Retinal pigment epithelial cell (primary cell): ENCODE measurements around the gene L3MBTL4.

Source experiments
- DNase-seq: peaks from one replicate; pipeline ENCODE4 v3.0.0-alpha.2; 2010; ENCODE audit warnings: low read depth
- H3K4me3 ChIP-seq: 2 replicates; pipeline ENCODE4 v1.5.1; 2011; ENCODE audit warnings: mild to moderate bottlenecking, low read length, control low read depth, moderate library complexity
- TF ChIP-seq, protein P1 (sequence below): conservative IDR thresholded peaks from 2 replicates; pipeline ENCODE4 v1.5.1; 2011; ENCODE audit warnings: low read depth, low read length, control low read depth, inconsistent platforms

The L3MBTL4 gene

GRCh38 chr18:6018671-6019070 lies 396.0 kb downstream of the L3MBTL4 start:
- no peak overlapping the region for H3K4me3 ChIP-seq
- DNase-seq: no peak
- TF ChIP-seq, protein P1, sequence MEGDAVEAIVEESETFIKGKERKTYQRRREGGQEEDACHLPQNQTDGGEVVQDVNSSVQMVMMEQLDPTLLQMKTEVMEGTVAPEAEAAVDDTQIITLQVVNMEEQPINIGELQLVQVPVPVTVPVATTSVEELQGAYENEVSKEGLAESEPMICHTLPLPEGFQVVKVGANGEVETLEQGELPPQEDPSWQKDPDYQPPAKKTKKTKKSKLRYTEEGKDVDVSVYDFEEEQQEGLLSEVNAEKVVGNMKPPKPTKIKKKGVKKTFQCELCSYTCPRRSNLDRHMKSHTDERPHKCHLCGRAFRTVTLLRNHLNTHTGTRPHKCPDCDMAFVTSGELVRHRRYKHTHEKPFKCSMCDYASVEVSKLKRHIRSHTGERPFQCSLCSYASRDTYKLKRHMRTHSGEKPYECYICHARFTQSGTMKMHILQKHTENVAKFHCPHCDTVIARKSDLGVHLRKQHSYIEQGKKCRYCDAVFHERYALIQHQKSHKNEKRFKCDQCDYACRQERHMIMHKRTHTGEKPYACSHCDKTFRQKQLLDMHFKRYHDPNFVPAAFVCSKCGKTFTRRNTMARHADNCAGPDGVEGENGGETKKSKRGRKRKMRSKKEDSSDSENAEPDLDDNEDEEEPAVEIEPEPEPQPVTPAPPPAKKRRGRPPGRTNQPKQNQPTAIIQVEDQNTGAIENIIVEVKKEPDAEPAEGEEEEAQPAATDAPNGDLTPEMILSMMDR: no peak

- TF ChIP-seq, protein P1: no peak
- no peak for DNase-seq
- H3K4me3 ChIP-seq: no peak overlapping the region
Observed at GRCh38 chr18:6017171-6017570, 397.5 kb downstream of the L3MBTL4 start.

GRCh38 chr18:6015364-6015763 lies 399.3 kb downstream of the L3MBTL4 start:
- no peak for DNase-seq
- H3K4me3 ChIP-seq: no peak overlapping the region
- TF ChIP-seq, protein P1: no peak

DNA sequence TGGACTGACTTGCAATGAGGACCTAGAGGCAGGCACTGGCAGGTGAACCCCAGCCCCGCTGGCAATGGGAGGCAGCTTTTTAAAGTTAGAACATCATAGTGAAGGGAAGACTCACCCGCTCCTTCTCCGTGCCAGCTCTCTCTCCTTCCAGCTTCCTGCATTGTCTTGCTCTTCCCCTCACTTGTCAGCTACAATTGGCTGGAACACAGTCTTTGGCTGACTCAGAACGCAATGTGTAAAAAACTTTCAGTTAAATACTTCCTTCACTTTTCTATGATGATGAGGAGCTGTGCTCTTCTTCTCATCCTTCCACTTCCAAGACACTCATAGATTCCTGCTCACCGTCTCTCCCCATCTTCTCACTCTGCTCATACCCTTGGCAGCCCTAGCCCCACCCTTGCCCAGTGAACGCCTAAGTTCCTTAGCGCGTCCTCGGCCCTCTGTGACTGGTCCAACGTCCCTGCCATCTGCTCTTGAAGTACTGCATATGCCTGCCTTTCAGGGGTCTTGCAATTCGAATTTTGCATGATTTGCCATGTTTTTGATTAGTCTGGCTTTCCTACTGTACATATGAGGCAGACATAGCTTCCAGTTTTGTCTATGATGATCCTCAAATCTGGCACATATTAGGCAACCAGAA lies 401.4 kb downstream of the L3MBTL4 start:
- no peak for DNase-seq
- no peak overlapping the region for H3K4me3 ChIP-seq
- TF ChIP-seq, protein P1: no peak

GRCh38 chr18:6010921-6011320 lies 403.8 kb downstream of the L3MBTL4 start:
- TF ChIP-seq, protein P1: no peak
- no peak for DNase-seq
- H3K4me3 ChIP-seq: no peak overlapping the region

- TF ChIP-seq, protein P1: no peak
- H3K4me3 ChIP-seq: no peak overlapping the region
- DNase-seq: no peak
Observed at GRCh38 chr18:6010284-6010683, 404.4 kb downstream of the L3MBTL4 start.

DNA sequence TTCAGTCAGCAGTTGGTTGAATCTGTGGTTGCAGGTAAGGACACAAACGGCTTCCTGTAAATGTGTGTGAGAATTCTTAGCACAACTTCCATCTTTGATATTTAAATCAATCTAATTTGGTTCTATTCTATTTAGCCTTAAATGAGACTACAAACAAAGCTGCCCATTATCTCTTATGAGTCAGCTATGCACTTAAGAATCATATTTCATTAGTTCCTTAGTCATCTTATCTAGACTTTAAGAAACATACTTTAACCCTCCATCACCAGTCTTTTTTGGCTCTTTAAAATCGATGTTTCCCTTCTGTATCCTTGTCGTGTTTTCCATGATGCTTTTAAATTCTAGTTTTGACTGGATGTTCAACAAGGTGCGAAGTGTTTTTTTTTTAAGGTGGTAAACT lies 405.0 kb downstream of the L3MBTL4 start:
- no peak overlapping the region for H3K4me3 ChIP-seq
- DNase-seq: no peak
- TF ChIP-seq, protein P1: no peak
